IMR-90 (cell line): ENCODE results near the gene ANKRD13A.

Source experiments
- CEBPB ChIP-seq: IDR thresholded peaks from 2 replicates; pipeline ENCODE4 v1.6.1; 2012; ENCODE audit warnings: low read depth, low read length, improper control_type of control experiment
- CHD1 ChIP-seq: IDR thresholded peaks from 2 replicates; pipeline ENCODE4 v1.6.1; 2012; ENCODE audit warnings: low read depth, low read length, improper control_type of control experiment
- MAZ ChIP-seq: IDR thresholded peaks from 2 replicates; pipeline ENCODE4 v1.6.1; 2012; ENCODE audit warnings: low read depth, mild to moderate bottlenecking, low read length, improper control_type of control experiment, moderate library complexity, borderline replicate concordance
- POLR2A ChIP-seq: IDR thresholded peaks from 2 replicates; pipeline ENCODE4 v1.6.1; 2012; ENCODE audit warnings: mild to moderate bottlenecking, low read depth, low read length
- RAD21 ChIP-seq: IDR thresholded peaks from 2 replicates; pipeline ENCODE4 v1.6.1; 2012; ENCODE audit warnings: low read length, improper control_type of control experiment
- SMC3 ChIP-seq: fragments of 150-350 bp; IDR thresholded peaks from 2 replicates; pipeline ENCODE4 v1.6.1; 2016; ENCODE audit warnings: low read depth, mild to moderate bottlenecking, antibody characterized with exemption, low read length, moderate library complexity
- TF ChIP-seq, protein P1 (sequence below): conservative IDR thresholded peaks from 2 replicates; pipeline ENCODE4 v1.5.1; 2012; ENCODE audit warnings: mild to moderate bottlenecking, low read depth, low read length, improper control_type of control experiment

DNA sequence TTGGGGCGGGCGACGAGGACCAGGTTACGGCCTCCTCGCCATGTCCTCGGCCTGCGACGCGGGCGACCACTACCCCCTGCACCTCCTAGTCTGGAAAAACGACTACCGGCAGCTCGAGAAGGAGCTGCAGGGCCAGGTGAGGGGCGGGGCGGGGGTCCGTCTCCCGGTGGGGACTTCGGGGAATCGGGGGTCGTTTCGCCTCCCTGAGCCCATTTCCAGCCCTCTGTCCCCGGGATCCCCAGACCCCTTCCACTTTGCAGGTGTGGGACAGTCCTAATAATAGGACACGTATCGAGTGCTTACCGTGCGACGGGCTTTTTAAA lies 380 bp downstream of the ANKRD13A start:
- TF ChIP-seq, protein P1, sequence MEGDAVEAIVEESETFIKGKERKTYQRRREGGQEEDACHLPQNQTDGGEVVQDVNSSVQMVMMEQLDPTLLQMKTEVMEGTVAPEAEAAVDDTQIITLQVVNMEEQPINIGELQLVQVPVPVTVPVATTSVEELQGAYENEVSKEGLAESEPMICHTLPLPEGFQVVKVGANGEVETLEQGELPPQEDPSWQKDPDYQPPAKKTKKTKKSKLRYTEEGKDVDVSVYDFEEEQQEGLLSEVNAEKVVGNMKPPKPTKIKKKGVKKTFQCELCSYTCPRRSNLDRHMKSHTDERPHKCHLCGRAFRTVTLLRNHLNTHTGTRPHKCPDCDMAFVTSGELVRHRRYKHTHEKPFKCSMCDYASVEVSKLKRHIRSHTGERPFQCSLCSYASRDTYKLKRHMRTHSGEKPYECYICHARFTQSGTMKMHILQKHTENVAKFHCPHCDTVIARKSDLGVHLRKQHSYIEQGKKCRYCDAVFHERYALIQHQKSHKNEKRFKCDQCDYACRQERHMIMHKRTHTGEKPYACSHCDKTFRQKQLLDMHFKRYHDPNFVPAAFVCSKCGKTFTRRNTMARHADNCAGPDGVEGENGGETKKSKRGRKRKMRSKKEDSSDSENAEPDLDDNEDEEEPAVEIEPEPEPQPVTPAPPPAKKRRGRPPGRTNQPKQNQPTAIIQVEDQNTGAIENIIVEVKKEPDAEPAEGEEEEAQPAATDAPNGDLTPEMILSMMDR, result no peak
- TF ChIP-seq POLR2A (no peak), RAD21 (no peak), CHD1 (no peak), CEBPB (no peak), SMC3 (no peak), MAZ (peak; percentile 1; the same call in 1 of the 2 replicates)
